Neural progenitor cell (in vitro differentiated cells): ENCODE measurements around the gene CORIN.

Experiments
- CTCF ChIP-seq: fragments of 200-600 bp; sonication (generic); IDR thresholded peaks from 2 replicates; pipeline ENCODE4 v1.5.1; 2017; ENCODE audit warnings: antibody characterized with exemption, mild to moderate bottlenecking
- EZH2phosphoT487 ChIP-seq: fragments of 200-600 bp; sonication (generic); IDR thresholded peaks from 2 replicates; pipeline ENCODE4 v1.6.1; 2017; ENCODE audit warnings: antibody characterized with exemption

- no peak for TF ChIP-seq CTCF
- peak; percentile 12 for TF ChIP-seq EZH2phosphoT487
Measured at GRCh38 chr4:47838445-47838844, 578 bp upstream of the CORIN start.
